PFSK-1 (cell line): ENCODE data around the gene C8G.

Source experiments
- FOXP2 ChIP-seq: optimal IDR thresholded peaks from 2 replicates; pipeline ENCODE3; 2011; ENCODE audit warnings: borderline replicate concordance, control low read depth, inconsistent platforms; ENCODE audit not compliant: insufficient read depth; ENCODE audit errors: extremely low read length, extremely low read depth
- POLR2AphosphoS5 ChIP-seq: IDR thresholded peaks from 2 replicates; pipeline ENCODE4 v1.6.1; 2012; ENCODE audit warnings: low read depth, mild to moderate bottlenecking, control low read depth, low read length, moderate library complexity
- SIN3A ChIP-seq: IDR thresholded peaks from 2 replicates; pipeline ENCODE4 v1.6.1; 2012; ENCODE audit warnings: mild to moderate bottlenecking, low read length, moderate library complexity, borderline replicate concordance; ENCODE audit not compliant: insufficient read depth
- TAF1 ChIP-seq: IDR thresholded peaks from 2 replicates; pipeline ENCODE4 v1.6.1; 2012; ENCODE audit warnings: low read length, control low read depth, borderline replicate concordance; ENCODE audit not compliant: insufficient read depth
- TF ChIP-seq, protein P1 (sequence below), 2 experiments: IDR thresholded peaks; 2 replicates each; pipeline versions ENCODE4 v1.6.1 to v1.8.0; 2011 to 2012; ENCODE audit warnings: low read depth in 2 of 2, low read length in 2 of 2, control low read depth in 1 of 2, inconsistent platforms in 1 of 2, mild to moderate bottlenecking in 1 of 2, moderate library complexity in 1 of 2; ENCODE audit not compliant: insufficient read depth in 1 of 2

C8G gene

GRCh38 chr9:136978865-136979544 is 34.0 kb downstream of the C8G start:
- no peak for TF ChIP-seq TAF1
- TF ChIP-seq, protein P1, sequence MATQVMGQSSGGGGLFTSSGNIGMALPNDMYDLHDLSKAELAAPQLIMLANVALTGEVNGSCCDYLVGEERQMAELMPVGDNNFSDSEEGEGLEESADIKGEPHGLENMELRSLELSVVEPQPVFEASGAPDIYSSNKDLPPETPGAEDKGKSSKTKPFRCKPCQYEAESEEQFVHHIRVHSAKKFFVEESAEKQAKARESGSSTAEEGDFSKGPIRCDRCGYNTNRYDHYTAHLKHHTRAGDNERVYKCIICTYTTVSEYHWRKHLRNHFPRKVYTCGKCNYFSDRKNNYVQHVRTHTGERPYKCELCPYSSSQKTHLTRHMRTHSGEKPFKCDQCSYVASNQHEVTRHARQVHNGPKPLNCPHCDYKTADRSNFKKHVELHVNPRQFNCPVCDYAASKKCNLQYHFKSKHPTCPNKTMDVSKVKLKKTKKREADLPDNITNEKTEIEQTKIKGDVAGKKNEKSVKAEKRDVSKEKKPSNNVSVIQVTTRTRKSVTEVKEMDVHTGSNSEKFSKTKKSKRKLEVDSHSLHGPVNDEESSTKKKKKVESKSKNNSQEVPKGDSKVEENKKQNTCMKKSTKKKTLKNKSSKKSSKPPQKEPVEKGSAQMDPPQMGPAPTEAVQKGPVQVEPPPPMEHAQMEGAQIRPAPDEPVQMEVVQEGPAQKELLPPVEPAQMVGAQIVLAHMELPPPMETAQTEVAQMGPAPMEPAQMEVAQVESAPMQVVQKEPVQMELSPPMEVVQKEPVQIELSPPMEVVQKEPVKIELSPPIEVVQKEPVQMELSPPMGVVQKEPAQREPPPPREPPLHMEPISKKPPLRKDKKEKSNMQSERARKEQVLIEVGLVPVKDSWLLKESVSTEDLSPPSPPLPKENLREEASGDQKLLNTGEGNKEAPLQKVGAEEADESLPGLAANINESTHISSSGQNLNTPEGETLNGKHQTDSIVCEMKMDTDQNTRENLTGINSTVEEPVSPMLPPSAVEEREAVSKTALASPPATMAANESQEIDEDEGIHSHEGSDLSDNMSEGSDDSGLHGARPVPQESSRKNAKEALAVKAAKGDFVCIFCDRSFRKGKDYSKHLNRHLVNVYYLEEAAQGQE (IDR thresholded peaks at IDR 0.05; ENCODE audit: insufficient read depth in 1 of 2, low read depth in 2 of 2, low read length in 2 of 2) = no peak
- TF ChIP-seq POLR2AphosphoS5 = no peak
- no peak for TF ChIP-seq FOXP2
- no peak for TF ChIP-seq SIN3A

DNA sequence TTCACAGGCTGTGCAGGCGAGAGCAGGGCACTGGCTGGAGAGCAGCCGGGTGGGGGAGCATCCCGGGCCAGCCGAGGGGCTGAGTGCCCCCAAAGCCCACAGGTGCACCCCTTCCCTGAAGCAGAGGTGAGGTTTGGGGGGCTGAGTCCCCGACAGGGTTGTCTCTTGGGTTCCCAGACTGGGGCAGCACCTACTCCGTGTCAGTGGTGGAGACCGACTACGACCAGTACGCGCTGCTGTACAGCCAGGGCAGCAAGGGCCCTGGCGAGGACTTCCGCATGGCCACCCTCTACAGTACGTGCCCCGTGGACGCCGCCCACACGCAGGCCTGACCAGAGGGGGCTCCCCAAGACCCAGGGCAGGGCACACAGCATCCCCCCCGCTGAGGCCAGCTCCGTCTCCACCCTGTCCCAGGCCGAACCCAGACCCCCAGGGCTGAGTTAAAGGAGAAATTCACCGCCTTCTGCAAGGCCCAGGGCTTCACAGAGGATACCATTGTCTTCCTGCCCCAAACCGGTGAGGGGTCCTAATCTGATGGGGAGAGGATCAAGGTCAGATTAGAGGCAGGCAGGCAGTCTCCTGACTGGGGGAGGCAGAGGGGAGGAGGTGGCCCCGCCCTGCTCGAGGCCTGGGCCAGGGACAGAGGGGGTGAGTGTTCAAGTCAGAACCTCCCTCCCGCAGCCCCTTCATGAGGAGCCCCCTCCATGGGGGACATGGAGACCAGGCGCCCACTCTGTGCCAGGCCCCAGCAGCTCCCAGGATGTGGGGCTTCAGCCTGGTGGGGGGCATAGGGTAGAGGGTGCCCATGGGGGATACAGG is 34.9 kb downstream of the C8G start:
- TF ChIP-seq FOXP2 (no peak), POLR2AphosphoS5 (no peak), TAF1 (no peak), SIN3A (no peak)
- TF ChIP-seq, protein P1 (IDR thresholded peaks at IDR 0.05; ENCODE audit: insufficient read depth in 1 of 2, low read depth in 2 of 2, low read length in 2 of 2) = no peak

DNA sequence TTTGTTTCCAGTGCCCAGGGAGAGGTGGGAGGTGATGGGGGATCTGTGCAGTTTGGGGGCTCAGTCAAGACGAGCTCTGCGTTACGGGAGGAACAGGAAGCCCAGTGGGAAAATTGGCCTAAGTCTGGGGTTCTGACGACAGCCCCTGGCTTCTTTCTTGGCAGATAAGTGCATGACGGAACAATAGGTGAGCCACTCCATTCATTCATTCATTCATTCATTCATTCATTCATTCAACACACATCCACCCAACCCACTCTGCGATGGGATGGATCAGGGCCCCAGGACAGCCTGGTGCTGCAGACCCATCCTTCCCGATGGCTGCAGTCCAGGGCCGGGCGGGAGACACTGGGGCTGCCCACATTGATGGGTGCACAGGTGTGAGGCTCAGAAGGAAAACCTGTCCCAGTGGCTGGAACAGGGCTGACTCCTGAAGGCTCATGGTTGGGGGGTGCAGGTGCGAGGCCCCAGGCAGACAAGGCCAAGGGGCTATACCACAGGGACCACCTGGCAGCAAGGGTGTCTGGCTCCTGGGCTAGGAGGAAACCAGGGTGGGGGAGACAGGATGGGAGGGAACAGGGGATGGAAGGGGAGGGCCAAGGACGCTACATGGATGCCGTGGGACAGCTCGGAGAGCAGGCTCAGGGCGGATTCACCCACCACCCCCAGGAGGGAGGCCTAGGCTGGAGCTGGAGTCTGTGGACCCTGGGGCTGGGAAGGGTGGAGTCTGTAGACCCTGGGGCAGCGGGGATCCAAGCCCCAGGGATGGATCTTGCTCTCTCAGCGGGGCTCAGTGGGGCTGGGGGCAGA is 35.8 kb downstream of the C8G start:
- TF ChIP-seq POLR2AphosphoS5 = no peak
- no peak for TF ChIP-seq FOXP2
- no peak for TF ChIP-seq SIN3A
- TF ChIP-seq, protein P1 (IDR thresholded peaks at IDR 0.05; ENCODE audit: insufficient read depth in 1 of 2, low read depth in 2 of 2, low read length in 2 of 2) = no peak
- no peak for TF ChIP-seq TAF1

GRCh38 chr9:136981588-136982231 is 36.7 kb downstream of the C8G start:
- no peak for TF ChIP-seq FOXP2
- TF ChIP-seq TAF1 = no peak
- no peak for TF ChIP-seq SIN3A
- TF ChIP-seq, protein P1 (IDR thresholded peaks at IDR 0.05; ENCODE audit: insufficient read depth in 1 of 2, low read depth in 2 of 2, low read length in 2 of 2) = no peak
- TF ChIP-seq POLR2AphosphoS5 = no peak
